ENCODE data around the gene GPN2.

The GPN2 gene

GRCh38 chr1:26882696-26883463 lies 7.2 kb downstream of the GPN2 start:
- TF ChIP-seq GATA2 (IDR thresholded peaks at IDR 0.05; ENCODE audit: low read depth, low read length) (no peak), GATA3 (IDR thresholded peaks at IDR 0.05; ENCODE audit: low read depth, low read length) (no peak)

DNA sequence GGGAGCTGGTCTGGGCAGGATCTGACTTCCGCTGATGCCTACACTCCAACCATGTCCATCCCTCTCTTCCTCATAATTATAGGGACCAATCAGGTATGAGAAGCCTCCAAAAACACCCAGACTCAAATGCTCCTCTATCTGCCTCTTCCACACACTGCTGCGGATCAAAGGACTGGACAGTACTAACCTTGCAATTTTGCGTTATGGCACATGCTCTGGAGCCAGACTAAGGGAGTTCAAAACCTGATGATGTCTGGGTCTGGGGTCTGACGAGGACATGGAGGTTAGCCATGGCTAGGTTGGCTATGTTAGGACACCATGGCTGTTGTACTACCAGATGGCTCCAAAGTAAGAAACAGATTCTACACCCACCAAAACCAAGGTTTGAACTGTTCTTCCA lies 10.3 kb downstream of the GPN2 start:
- TF ChIP-seq GATA3 (IDR thresholded peaks at IDR 0.05; ENCODE audit: low read depth, low read length) (no peak), GATA2 (IDR thresholded peaks at IDR 0.05; ENCODE audit: low read depth, low read length) (no peak)

DNA sequence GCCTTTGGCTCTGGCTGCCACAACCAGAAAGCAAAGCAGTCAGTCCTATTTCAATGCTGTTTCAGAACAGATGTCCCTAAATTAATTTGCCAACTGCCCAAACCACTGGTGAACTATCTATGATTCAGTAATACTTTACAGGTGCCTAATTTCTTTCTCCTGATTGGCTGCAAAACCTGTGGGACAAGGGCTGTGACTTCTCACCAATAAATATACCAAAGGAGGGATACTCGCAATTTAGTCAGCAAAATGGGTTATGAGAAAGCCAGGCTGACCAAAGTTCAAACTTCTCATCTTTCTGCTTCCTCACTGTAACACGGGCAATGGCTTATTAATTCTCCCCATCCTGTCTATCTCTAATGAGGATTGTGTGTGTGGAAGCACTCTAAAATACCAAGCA lies 12.8 kb downstream of the GPN2 start:
- TF ChIP-seq GATA3 (IDR thresholded peaks at IDR 0.05; ENCODE audit: low read depth, low read length) (no peak), GATA2 (IDR thresholded peaks at IDR 0.05; ENCODE audit: low read depth, low read length) (no peak)

- TF ChIP-seq GATA3 (IDR thresholded peaks at IDR 0.05; ENCODE audit: low read depth, low read length) (no peak), GATA2 (IDR thresholded peaks at IDR 0.05; ENCODE audit: low read depth, low read length) (no peak)
These were observed 15.2 kb downstream of the GPN2 start for GRCh38 chr1:26874896-26875295.

- no peak for TF ChIP-seq GATA3 (IDR thresholded peaks at IDR 0.05; ENCODE audit: low read depth, low read length)
- no peak for TF ChIP-seq GATA2 (IDR thresholded peaks at IDR 0.05; ENCODE audit: low read depth, low read length)
These were observed 25.2 kb downstream of the GPN2 start for GRCh38 chr1:26864610-26865480.

DNA sequence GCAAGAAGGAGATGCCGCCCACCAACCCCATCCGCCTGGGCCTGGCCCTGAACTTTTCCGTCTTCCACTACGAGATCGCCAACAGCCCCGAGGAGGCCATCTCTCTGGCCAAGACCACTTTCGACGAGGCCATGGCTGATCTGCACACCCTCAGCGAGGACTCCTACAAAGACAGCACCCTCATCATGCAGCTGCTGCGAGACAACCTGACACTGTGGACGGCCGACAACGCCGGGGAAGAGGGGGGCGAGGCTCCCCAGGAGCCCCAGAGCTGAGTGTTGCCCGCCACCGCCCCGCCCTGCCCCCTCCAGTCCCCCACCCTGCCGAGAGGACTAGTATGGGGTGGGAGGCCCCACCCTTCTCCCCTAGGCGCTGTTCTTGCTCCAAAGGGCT lies 26.4 kb downstream of the GPN2 start:
- TF ChIP-seq GATA3 (IDR thresholded peaks at IDR 0.05; ENCODE audit: low read depth, low read length) (no peak), GATA2 (IDR thresholded peaks at IDR 0.05; ENCODE audit: low read depth, low read length) (no peak)

- TF ChIP-seq GATA2 (IDR thresholded peaks at IDR 0.05; ENCODE audit: low read depth, low read length), result no peak
- TF ChIP-seq GATA3 (IDR thresholded peaks at IDR 0.05; ENCODE audit: low read depth, low read length), result no peak
These were observed 27.1 kb downstream of the GPN2 start, which contains the start of gene SFN for GRCh38 chr1:26862781-26863684. TSS of gene SFN (plus strand) at chr1:26863149. CDS start at chr1:26863213, 64 bp downstream.

DNA sequence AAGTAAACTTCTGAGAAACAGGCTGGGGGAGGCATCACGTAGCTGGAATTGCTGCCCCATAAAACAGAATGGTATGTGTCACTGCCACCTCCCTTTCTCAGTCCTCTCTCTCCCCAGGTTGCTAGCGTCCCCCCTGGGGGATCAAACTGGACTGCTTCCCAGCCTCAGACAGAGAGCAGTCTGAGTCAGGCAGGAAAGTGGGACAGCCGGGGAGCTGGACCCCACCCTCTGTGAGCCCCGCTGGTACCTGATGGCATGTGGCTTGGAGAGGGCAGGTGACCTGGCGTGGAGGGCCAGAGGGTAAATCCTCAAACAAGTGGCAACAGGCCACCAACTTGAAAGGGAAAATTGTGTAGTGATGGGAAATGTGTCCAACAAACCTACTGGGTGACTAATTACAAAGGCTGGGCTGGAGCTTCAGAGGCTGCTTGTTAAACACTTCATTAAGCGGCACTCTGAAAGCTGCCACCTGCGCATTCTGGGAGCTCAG lies 28.1 kb downstream of the GPN2 start:
- TF ChIP-seq GATA3 (IDR thresholded peaks at IDR 0.05; ENCODE audit: low read depth, low read length), result no peak
- TF ChIP-seq GATA2 (IDR thresholded peaks at IDR 0.05; ENCODE audit: low read depth, low read length), result no peak

- TF ChIP-seq GATA3 (IDR thresholded peaks at IDR 0.05; ENCODE audit: low read depth, low read length) (no peak), GATA2 (IDR thresholded peaks at IDR 0.05; ENCODE audit: low read depth, low read length) (no peak)
These were observed 28.8 kb downstream of the GPN2 start for GRCh38 chr1:26861286-26861701.

DNA sequence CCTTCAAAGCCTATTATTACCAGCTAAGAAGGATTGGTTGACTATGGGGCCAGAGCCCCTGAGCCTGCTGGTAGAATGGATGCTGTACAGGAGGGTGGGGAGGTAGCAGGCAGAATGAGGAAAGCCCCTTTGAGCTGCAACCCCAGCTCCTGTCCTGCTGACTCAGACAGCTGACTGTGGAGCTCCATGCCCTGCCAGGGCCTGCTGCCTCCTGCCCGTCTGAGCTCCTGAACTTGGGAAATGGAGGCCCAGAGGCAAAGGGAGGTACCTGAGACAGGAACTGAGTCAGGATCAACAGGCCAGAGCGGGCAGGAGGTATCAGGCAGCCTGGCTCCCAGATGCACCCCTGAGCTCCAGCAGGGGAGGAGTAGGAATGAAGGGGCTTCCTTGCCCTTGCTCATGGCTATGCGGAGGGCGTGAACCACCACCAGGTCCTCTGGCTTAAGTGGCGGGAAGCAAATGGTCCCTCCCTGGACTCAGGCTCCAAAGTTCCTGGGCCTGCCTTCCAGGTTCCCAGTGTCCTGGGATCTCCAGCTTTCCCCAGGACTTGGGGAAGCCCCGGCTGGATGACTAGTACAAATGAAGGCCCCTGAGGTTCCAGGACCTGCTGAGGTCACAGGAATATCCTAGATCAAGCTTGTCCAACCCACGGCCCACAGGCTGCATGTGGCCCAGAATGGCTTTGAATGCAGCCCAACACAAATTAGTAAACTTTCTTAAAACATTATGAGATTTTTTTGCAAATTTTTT lies 31.0 kb downstream of the GPN2 start:
- TF ChIP-seq GATA3 (IDR thresholded peaks at IDR 0.05; ENCODE audit: low read depth, low read length) (no peak), GATA2 (IDR thresholded peaks at IDR 0.05; ENCODE audit: low read depth, low read length) (no peak)

DNA sequence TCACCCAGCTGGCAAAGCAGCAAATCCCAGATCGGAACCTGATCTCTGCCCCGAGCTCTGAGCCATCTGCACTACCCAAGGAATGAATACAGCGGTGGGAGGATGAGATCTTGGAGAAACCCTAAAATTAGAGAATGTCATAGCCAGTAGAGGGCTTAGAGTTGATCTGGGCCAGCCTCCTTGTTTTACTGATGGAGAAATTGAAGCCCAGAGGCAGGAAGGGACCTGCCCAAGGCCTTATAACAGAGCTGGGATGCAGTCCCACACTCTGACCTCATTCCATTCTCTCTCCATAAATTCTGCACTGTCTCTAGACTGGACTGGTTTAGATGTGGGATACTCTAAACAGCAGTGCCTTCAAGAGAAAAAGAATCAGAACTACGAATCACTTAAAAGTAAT lies 31.9 kb downstream of the GPN2 start:
- TF ChIP-seq GATA2 (IDR thresholded peaks at IDR 0.05; ENCODE audit: low read depth, low read length) (no peak), GATA3 (IDR thresholded peaks at IDR 0.05; ENCODE audit: low read depth, low read length) (no peak)

DNA sequence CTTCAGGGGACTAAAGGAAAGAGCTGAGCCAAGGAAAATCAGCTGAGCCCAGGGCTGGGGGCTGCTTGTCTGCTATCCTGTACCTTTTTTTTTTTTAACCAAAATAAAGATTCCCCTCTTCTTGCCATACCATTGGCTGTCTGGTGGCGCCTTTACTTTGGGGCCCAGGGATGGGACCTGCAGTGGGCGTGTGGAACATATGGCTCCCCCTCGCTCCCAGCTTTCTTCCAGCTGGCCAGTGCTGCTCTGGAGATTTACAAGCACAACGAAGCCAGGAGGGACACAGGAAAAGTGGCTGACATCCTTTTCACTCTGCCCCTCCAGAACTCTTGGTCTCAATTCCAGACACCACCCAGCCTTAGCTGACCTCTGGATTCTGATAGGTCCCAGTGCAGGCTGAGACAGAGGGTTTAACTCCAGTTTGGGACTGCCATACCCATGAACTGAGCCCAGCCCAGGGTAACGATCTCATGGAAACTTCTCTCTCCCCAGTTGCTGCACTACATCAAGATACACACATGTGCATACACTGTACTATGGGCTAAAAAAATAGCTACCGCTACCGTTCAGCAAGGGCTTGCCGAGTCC lies 32.5 kb downstream of the GPN2 start:
- TF ChIP-seq GATA3 (IDR thresholded peaks at IDR 0.05; ENCODE audit: low read depth, low read length) (no peak), GATA2 (IDR thresholded peaks at IDR 0.05; ENCODE audit: low read depth, low read length) (no peak)

Data from SH-SY5Y (cell line).